Measurements from ENCODE around the gene IL1A. TPM values are rescaled to one million over a fixed set of nuclear protein-coding genes. Genes with fewer than 3 reads are reported as not detected.

Gene IL1A
- total RNA-seq, 2 donors from 2014 or later: 0.25 to 12.3 TPM

- no peak for ATAC-seq
- H3K4me3 Mint-ChIP-seq: no peak overlapping the region
- H3K4me1 Mint-ChIP-seq (ENCODE audit: low read depth in 2 of 2): peaks cover 0 to 8% of the 10 kb centered on the region in 2 donors
- no peaks in the 10 kb centered on the region for H3K9me3 Mint-ChIP-seq
- no peak for DNase-seq (ENCODE audit: low spot score)
- no peaks in the 10 kb centered on the region for H3K27me3 Mint-ChIP-seq
- no peaks in the 10 kb centered on the region for H3K36me3 Mint-ChIP-seq
- H3K27ac Mint-ChIP-seq: no peak overlapping the region
These were observed 55.7 kb downstream of the IL1A start for GRCh38 chr2:112728378-112729175.

- H3K4me1 Mint-ChIP-seq (ENCODE audit: low read depth in 2 of 2): peaks cover 0 to 8% of the 10 kb centered on the region in 2 donors
- DNase-seq (ENCODE audit: low spot score) (no peak), ATAC-seq (no peak)
- H3K9me3 Mint-ChIP-seq: no peaks in the 10 kb centered on the region
- H3K36me3 Mint-ChIP-seq: no peaks in the 10 kb centered on the region
- H3K4me3 Mint-ChIP-seq: no peak overlapping the region
- no peaks in the 10 kb centered on the region for H3K27me3 Mint-ChIP-seq
- H3K27ac Mint-ChIP-seq: no peak overlapping the region
These were observed 56.3 kb downstream of the IL1A start for GRCh38 chr2:112728029-112728362.

- H3K36me3 Mint-ChIP-seq: no peaks in the 10 kb centered on the region
These were observed 56.8 kb downstream of the IL1A start for GRCh38 chr2:112727276-112728028.

GRCh38 chr2:112726487-112727190 lies 57.7 kb downstream of the IL1A start:
- ATAC-seq (peak; percentile 92 to 93), DNase-seq (ENCODE audit: low spot score) (peak; percentile 89)
- peaks cover 0 to 8% of the 10 kb centered on the region in 2 donors for H3K4me1 Mint-ChIP-seq (ENCODE audit: low read depth in 2 of 2)
- H3K27me3 Mint-ChIP-seq: no peaks in the 10 kb centered on the region
- no peak overlapping the region for H3K4me3 Mint-ChIP-seq
- H3K27ac Mint-ChIP-seq: no peak overlapping the region
- no peaks in the 10 kb centered on the region for H3K9me3 Mint-ChIP-seq
- H3K36me3 Mint-ChIP-seq: no peaks in the 10 kb centered on the region

More at GRCh38 chr2:112727276-112728028, 56.8 kb downstream of the IL1A start:
- Mint-ChIP-seq H3K27me3 (no peaks in the 10 kb centered on the region), H3K4me1 (ENCODE audit: low read depth in 2 of 2) (peaks cover 0 to 8% of the 10 kb centered on the region in 2 donors), H3K4me3 (no peak overlapping the region), H3K27ac (no peak overlapping the region), H3K9me3 (no peaks in the 10 kb centered on the region)
- DNase-seq (ENCODE audit: low spot score): no peak
- ATAC-seq: no peak

GRCh38 chr2:112725545-112726457 lies 58.5 kb downstream of the IL1A start:
- H3K27ac Mint-ChIP-seq: peak overlapping the region in 1 of 2 donors; percentile 62
- H3K4me3 Mint-ChIP-seq: no peak overlapping the region
- H3K36me3 Mint-ChIP-seq: no peaks in the 10 kb centered on the region
- DNase-seq (ENCODE audit: low spot score) (no peak), ATAC-seq (no peak)
- no peaks in the 10 kb centered on the region for H3K9me3 Mint-ChIP-seq
- H3K4me1 Mint-ChIP-seq (ENCODE audit: low read depth in 2 of 2): peaks cover 0 to 8% of the 10 kb centered on the region in 2 donors
- H3K27me3 Mint-ChIP-seq: no peaks in the 10 kb centered on the region

GRCh38 chr2:112724591-112725525 lies 59.4 kb downstream of the IL1A start:
- Mint-ChIP-seq H3K4me3 (no peak overlapping the region), H3K4me1 (ENCODE audit: low read depth in 2 of 2) (peaks cover 0 to 8% of the 10 kb centered on the region in 2 donors), H3K36me3 (no peaks in the 10 kb centered on the region), H3K9me3 (no peaks in the 10 kb centered on the region), H3K27me3 (no peaks in the 10 kb centered on the region), H3K27ac (peak overlapping the region in 1 of 2 donors; percentile 62)
- DNase-seq (ENCODE audit: low spot score) (no peak), ATAC-seq (no peak)

- H3K36me3 Mint-ChIP-seq: no peaks in the 10 kb centered on the region
- ATAC-seq (no peak), DNase-seq (ENCODE audit: low spot score) (no peak)
- no peak overlapping the region for H3K4me3 Mint-ChIP-seq
- no peak overlapping the region for H3K27ac Mint-ChIP-seq
- H3K9me3 Mint-ChIP-seq: no peaks in the 10 kb centered on the region
- peaks cover 0 to 8% of the 10 kb centered on the region in 2 donors for H3K4me1 Mint-ChIP-seq (ENCODE audit: low read depth in 2 of 2)
- no peaks in the 10 kb centered on the region for H3K27me3 Mint-ChIP-seq
These were observed 60.3 kb downstream of the IL1A start for GRCh38 chr2:112723995-112724394.

Other genes with a start within 250 kb of the IL1A start
- 10 to 100 TPM; 42.6 to 89.3 TPM for gene POLR1B, start 242.0 kb downstream of the IL1A start, total RNA-seq
- gene CHCHD5, start 199.9 kb downstream of the IL1A start, total RNA-seq: 10 to 100 TPM; 22.0 to 25.7 TPM
- gene SLC20A1, start 138.6 kb downstream of the IL1A start, total RNA-seq: 100 to 1,000 TPM; 125 to 168 TPM
- not detected for gene NT5DC4, start 63.5 kb downstream of the IL1A start, total RNA-seq
- gene CKAP2L, start 19.9 kb downstream of the IL1A start, total RNA-seq: 10 to 100 TPM; 26.8 to 45.7 TPM
- 10 to 100 TPM in 1 of 2 donors, 1 to 10 TPM in 1; 1.8 to 12.0 TPM for gene IL1B, start 52.3 kb upstream of the IL1A start, total RNA-seq
- not detected for gene IL37, start 126.7 kb upstream of the IL1A start, total RNA-seq
- not detected for gene IL36G, start 193.5 kb upstream of the IL1A start, total RNA-seq
- gene IL36A, start 221.0 kb upstream of the IL1A start, total RNA-seq: not detected